ENCODE results near the gene NCEH1. TPM values are rescaled to one million over a fixed set of nuclear protein-coding genes. Genes with fewer than 3 reads are reported as not detected.

NCEH1 gene
- total and polyA plus RNA-seq, 2 experiments from 2014 or later: 3.2 to 8.0 TPM

- no peak overlapping the region for H3K4me3 ChIP-seq
- no peak for TF ChIP-seq CTCF (IDR thresholded peaks at IDR 0.05; ENCODE audit: low read depth, low read length)
- no peak for DNase-seq (ENCODE audit: low read depth in 1 of 2, low spot score in 1 of 2)
These were observed 10.6 kb downstream of the NCEH1 start for GRCh38 chr3:172700256-172700655.

GRCh38 chr3:172699031-172699430, 11.8 kb downstream of the NCEH1 start:
- peaks cover 19% of the 10 kb centered on the region for H3K4me1 ChIP-seq (ENCODE audit: low read depth)
- H3K36me3 ChIP-seq: no peaks in the 10 kb centered on the region
- TF ChIP-seq CTCF (IDR thresholded peaks at IDR 0.05; ENCODE audit: low read depth, low read length): no peak
- no peaks in the 10 kb centered on the region for H3K9me3 ChIP-seq (ENCODE audit: low read depth)
- H3K27me3 ChIP-seq: no peaks in the 10 kb centered on the region
- H3K27ac ChIP-seq: no peak overlapping the region
- H3K4me3 ChIP-seq: no peak overlapping the region
- no peak for DNase-seq (ENCODE audit: low read depth in 1 of 2, low spot score in 1 of 2)

More at GRCh38 chr3:172700256-172700655, 10.6 kb downstream of the NCEH1 start:
- peaks cover 25% of the 10 kb centered on the region for H3K4me1 ChIP-seq (ENCODE audit: low read depth)
- H3K36me3 ChIP-seq: no peaks in the 10 kb centered on the region
- H3K27me3 ChIP-seq: no peaks in the 10 kb centered on the region
- no peaks in the 10 kb centered on the region for H3K9me3 ChIP-seq (ENCODE audit: low read depth)
- H3K27ac ChIP-seq: no peak overlapping the region

- Histone ChIP-seq H3K27me3 (no peaks in the 10 kb centered on the region), H3K27ac (no peak overlapping the region), H3K9me3 (ENCODE audit: low read depth) (no peaks in the 10 kb centered on the region), H3K4me1 (ENCODE audit: low read depth) (peaks cover 15% of the 10 kb centered on the region), H3K36me3 (no peaks in the 10 kb centered on the region), H3K4me3 (no peak overlapping the region)
- no peak for DNase-seq (ENCODE audit: low read depth in 1 of 2, low spot score in 1 of 2)
- no peak for TF ChIP-seq CTCF (IDR thresholded peaks at IDR 0.05; ENCODE audit: low read depth, low read length)
These were observed 12.2 kb downstream of the NCEH1 start for GRCh38 chr3:172698631-172699030.

GRCh38 chr3:172697558-172697957, 13.3 kb downstream of the NCEH1 start:
- Histone ChIP-seq H3K36me3 (no peaks in the 10 kb centered on the region), H3K27me3 (no peaks in the 10 kb centered on the region), H3K4me1 (ENCODE audit: low read depth) (peaks cover 10% of the 10 kb centered on the region), H3K4me3 (no peak overlapping the region), H3K27ac (no peak overlapping the region), H3K9me3 (ENCODE audit: low read depth) (no peaks in the 10 kb centered on the region)
- no peak for DNase-seq (ENCODE audit: low read depth in 1 of 2, low spot score in 1 of 2)
- TF ChIP-seq CTCF (IDR thresholded peaks at IDR 0.05; ENCODE audit: low read depth, low read length): no peak

GRCh38 chr3:172696357-172696756, 14.5 kb downstream of the NCEH1 start:
- no peak overlapping the region for H3K27ac ChIP-seq
- H3K4me3 ChIP-seq: no peak overlapping the region
- H3K36me3 ChIP-seq: no peaks in the 10 kb centered on the region
- no peak for DNase-seq (ENCODE audit: low read depth in 1 of 2, low spot score in 1 of 2)
- H3K27me3 ChIP-seq: no peaks in the 10 kb centered on the region
- TF ChIP-seq CTCF (IDR thresholded peaks at IDR 0.05; ENCODE audit: low read depth, low read length): no peak
- H3K4me1 ChIP-seq (ENCODE audit: low read depth): no peaks in the 10 kb centered on the region
- no peaks in the 10 kb centered on the region for H3K9me3 ChIP-seq (ENCODE audit: low read depth)
